CD1c-positive myeloid dendritic cell (primary cell): ENCODE results near the gene GSE1.

Experiments used
- DNase-seq: peaks from one replicate; pipeline ENCODE4 v3.0.0-alpha.2; 2016; ENCODE audit errors: extremely low spot score

Gene GSE1

GRCh38 chr16:85658504-85659326 lies 45.6 kb downstream of the GSE1 start:
- no peak for DNase-seq

- DNase-seq = no peak
Measured at GRCh38 chr16:85659336-85659735, 46.2 kb downstream of the GSE1 start.

GRCh38 chr16:85659805-85660511 lies 46.8 kb downstream of the GSE1 start:
- DNase-seq = peak; percentile 59

- DNase-seq = no peak
Measured at GRCh38 chr16:85660843-85661739, 48.0 kb downstream of the GSE1 start.

DNA sequence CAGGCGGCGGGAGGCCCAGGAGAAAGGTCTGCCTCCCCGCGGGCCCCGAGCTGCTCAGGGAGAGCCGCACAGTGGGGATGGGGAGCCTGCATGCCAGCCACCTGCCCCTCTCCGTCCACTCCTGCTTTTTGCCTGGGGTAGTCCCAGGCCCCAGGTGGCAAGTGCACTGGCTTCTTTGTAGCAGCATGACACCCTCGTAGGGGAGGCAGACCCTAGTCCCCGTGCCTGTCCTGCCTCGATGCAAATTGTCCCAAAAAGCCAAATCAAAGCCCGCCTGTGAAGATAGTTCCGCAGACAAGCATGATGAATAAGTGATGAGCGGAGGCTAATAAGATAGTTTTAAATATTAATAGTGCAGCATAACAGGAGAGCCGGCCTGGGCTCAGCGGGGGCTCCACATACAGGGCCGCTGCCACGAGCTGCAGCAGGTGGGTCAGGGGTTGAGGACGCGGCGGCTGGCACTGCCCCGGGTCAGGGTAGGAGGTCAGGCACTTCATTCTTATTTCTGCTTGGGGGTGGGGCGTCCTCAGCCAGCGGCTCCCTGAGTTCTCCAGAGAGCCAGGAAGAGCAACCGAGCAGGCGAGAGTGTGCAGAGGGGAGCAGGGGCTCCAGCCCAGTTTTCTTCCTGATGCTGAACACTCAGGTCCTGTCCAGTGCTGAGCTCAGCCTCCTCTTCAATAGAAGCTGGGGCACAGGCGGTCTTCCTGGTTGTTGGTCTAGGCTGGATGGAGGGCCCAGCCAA lies 48.8 kb downstream of the GSE1 start:
- no peak for DNase-seq

- no peak for DNase-seq
Measured at GRCh38 chr16:85662482-85662812, 49.3 kb downstream of the GSE1 start.

GRCh38 chr16:85662976-85663830 lies 50.1 kb downstream of the GSE1 start:
- DNase-seq = no peak

DNA sequence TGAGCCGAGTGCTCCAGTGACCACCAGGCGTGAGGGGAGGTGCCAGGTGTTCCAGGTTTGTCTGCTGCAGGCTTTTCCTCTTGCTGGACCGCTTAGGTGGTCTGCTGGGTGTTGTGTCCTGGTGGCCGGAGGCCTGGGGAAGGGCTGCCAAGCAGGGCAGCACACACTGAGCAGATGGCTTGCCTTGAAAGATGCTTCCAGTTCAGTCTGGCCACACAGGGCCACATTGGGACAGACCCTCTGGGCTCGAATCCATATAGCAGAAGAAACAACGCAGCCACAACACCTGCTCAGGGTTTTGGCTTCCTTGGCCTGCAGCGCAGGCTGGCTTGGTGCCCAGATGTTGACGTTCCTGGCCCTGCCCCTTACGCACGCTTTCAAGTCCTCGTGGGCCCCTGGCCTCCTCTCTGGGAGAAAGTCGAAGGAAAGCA lies 50.8 kb downstream of the GSE1 start:
- DNase-seq = no peak

DNA sequence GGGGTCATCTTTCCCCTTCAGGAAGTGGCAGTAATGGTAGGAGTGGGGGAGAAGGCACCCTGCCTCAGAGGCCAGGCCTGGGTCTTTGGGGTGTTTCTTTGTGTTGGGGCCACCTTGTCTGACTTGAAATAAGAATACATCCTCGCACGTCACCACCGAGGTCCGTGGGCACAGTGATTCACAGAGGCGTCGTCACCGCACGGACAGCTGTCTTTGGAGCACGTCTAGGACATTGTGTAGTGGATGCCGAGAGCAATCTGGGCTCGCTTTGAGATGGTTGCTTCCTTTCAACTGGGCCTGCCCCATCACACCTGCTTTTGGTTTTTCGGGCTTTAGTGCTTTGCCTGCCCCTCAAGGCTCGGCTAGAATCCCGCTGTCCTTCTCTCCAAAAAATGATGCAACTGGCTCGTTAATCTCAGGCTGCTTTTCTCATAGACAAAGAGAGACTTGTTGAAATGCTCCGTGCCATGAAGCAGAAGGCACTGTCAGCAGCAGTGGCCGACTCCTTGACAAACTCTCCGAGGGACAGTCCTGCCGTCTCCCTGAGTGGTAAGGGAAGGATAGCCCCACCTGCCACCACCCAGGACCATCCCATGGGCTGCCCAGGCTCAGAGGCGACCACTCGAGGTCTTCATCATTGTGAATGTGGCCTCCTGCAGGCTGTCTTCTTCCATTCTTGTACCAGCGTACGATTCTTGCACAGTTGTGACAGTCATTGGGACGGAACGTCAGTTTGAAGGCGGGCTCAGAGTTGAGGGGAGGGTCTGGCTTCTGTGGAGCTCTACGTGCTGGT lies 51.7 kb downstream of the GSE1 start:
- no peak for DNase-seq

DNA sequence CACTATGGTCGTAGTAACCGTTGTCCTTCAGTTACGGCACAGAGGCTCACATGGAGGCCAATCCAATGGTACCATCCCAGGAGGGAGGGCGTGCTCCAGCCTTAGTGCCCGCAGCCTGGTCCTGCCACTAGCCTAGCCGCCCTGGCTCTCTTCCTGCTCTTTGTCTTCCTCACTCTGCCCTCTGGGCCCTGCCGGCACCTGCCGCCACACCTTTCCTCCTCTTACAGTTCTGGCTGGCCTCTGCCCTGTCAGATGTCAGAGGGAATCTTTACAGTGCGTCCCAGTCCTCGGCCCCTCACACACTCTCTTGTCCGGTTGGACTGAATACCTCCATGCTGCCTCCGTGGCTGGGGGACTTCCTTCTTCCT lies 52.2 kb downstream of the GSE1 start:
- no peak for DNase-seq

DNA sequence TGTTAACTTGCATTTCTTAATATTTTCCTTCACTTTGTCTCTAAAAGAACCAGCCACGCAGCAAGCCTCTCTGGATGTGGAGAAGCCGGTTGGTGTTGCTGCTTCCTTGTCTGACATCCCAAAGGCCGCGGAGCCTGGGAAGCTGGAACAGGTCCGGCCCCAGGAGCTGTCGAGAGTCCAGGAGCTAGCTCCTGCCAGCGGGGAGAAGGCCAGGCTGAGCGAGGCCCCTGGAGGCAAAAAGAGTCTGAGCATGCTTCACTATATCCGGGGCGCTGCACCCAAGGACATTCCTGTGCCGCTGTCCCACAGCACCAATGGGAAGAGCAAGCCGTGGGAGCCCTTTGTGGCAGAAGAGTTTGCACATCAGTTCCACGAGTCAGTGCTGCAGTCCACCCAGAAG lies 52.8 kb downstream of the GSE1 start:
- no peak for DNase-seq

DNA sequence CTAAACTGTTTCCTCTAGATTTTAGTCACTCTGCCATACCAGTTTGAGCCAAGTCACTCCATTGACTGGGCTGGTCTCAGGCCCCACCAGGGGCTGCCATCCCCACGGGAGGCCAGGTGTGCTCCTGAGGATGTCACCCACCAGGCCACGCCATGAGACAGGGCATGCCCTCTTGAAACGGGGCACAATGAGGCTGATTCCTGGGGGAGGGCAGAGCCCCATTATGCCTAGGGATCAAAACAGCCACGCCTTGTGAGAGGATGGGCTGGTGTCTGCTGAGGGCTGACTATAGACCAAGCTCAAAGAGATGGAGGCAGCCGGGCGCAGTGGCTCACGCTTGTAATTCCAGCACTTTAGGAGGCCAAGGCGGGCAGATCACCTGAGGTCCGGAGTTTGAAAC lies 54.1 kb downstream of the GSE1 start:
- no peak for DNase-seq

DNA sequence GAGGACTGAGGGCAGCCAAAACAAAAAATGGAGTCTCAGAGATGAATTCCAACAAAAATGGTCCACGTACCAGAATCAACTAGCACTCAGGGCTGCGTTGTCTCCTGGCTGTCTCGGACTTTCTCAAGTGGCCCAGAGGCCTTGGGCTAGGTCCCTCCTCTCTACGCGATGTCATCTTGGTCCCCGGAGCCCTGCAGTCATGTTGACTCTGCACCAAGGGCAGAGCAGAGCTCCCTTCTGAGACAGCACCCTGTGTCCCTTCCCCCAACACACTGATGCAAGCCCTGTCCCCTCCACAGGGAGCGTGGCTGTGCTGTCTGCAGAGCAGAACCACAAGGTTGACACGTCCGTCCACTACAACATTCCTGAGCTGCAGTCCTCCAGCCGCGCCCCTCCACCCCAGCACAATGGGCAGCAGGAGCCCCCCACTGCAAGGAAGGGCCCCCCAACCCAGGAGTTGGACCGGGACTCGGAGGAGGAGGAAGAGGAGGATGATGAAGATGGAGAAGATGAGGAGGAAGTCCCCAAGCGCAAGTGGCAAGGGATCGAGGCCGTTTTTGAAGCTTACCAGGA lies 54.8 kb downstream of the GSE1 start:
- no peak for DNase-seq

DNA sequence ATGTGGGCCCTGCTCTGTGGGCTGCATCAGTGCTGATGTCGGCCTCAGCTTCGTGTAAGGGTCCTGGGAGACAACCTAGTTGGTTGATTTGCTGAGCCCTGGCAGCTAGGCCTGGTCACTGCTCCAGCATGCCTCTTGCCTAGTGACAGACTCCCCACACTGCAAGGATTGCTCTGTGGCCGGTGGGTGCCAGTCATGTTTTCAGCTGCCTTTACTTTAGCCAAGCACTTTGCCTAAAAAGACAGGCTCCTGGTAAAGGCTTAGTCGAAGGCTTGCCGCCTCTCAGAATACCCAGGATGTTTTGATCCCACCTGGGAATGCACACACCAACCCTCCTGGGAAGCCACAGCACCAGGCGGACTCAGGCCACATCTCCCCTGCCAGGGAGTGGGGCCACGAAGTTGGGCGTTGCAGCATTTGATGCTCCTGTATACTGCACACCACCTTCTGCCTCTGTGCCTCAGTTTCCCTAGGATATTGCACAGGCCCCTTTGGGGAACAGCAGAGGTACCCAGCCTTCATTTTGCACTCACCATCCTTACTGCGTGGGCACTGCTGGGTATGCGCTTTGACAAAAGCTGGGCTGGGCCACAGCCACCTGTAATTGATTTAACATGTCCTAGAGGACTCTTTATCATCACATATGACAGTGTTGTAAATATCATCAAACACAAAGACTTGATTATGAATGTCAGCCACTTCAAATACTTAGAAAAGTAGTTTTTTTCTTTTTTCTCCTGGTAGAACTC lies 55.7 kb downstream of the GSE1 start:
- DNase-seq = no peak

GRCh38 chr16:85670840-85671239 lies 57.7 kb downstream of the GSE1 start:
- DNase-seq = no peak

DNA sequence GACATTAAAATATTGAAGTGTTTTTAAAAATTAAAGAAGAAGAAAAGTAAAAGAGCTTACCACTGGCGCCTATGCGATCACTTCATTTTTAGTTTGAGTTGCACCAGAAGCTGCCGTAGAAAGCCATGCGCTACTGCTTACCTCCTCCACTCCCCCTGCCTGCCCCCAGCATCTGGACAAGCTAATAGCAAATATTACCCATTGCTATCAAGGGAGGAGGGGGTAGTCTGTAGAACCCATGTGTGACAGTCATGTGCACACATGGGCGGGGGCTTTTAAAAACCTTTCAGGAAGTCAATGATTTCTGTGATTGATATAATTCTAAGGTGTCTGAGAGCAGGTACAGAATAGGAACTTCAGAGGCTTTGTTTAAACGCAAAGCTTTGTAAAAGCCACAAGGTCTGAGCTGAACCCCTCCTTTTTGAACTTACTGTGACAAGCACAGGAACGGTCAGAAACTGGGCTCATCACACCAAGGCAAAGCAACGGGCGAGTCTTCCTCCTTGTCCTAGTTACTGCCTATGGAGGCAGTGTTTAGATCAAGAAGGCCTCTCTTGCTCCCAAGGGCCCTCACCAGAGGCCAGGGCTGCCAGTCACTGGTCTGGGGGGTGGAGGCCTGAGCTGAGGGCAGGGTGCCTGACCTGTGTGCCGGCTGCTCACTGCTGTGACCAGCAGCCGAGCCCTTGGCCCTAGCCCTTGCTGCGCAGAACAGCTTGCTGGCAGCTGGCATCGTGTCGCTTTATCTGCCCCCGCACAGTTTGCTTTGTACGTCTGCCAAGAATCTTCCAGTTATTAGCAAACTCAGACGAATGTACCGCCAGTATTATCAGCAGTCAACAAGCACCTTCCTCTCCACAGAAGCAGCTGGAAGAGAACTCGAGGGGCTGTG lies 60.7 kb downstream of the GSE1 start:
- no peak for DNase-seq

DNA sequence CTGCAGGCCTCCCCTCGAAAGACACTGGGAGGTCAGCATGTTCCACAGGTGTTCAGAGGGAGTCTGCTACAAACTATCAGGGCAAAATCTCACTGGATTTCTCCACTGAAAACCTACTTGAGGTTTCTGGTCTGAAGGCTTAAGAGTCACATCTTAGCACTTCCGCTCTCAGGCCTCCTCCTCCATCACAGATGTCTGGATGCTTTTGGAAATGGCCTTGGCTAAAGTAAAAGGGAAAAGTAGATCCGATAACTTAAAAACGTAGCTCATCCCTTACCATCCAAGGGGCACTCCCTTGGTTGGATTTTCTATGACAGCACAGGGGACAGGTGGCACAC lies 61.3 kb downstream of the GSE1 start:
- DNase-seq = no peak

DNA sequence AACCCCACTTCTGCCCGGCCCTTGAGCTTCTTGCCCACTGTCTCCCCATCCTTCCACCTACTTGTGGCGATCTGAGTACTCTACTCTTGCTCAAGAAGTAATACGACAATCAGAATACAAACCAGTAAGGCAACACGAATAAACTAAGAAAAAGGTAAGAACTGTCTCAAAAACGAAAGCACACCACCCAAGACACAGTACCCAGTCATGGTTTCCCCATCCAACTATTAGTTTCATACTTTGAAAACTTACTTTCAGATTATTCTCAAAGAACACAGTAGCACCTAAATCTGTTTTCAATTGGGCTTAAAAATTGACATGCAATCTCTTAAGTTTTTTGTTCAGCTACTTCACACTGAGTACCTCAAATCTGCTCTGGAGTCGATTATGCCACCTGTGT lies 61.7 kb downstream of the GSE1 start:
- DNase-seq = no peak
